H9 (cell line): Measurements from ENCODE around the gene LIN28B. TPM values are rescaled to one million over a fixed set of nuclear protein-coding genes. Genes with fewer than 3 reads are reported as not detected.
A peak's percentile ranks its signal among the peaks of the same experiment; 100 is the strongest.

Source experiments
- DNase-seq: peaks from one replicate; pipeline ENCODE4 v3.0.0-alpha.2; 2017
- H2AFZ ChIP-seq: one replicate; pipeline ENCODE4 v1.6.1; 2013; ENCODE audit warnings: mild to moderate bottlenecking, low read length, control low read depth, moderate library complexity
- H2AK5ac ChIP-seq: 2 replicates; pipeline ENCODE4 v1.6.1; 2013; ENCODE audit warnings: low read length, control low read depth, mixed read lengths; ENCODE audit not compliant: insufficient read length
- H2BK120ac ChIP-seq: one replicate; pipeline ENCODE4 v1.6.1; 2013; ENCODE audit warnings: low read depth, mild to moderate bottlenecking, low read length, control low read depth, inconsistent platforms; ENCODE audit not compliant: poor library complexity, severe bottlenecking
- H2BK12ac ChIP-seq: 2 replicates; pipeline ENCODE4 v1.6.1; 2013; ENCODE audit warnings: low read length, control low read depth, mixed read lengths, low read depth; ENCODE audit not compliant: insufficient read length
- H2BK15ac ChIP-seq: 2 replicates; pipeline ENCODE4 v1.6.1; 2013; ENCODE audit warnings: low read depth, low read length, control low read depth
- H2BK20ac ChIP-seq: one replicate; pipeline ENCODE4 v1.6.1; 2013; ENCODE audit warnings: low read depth, mild to moderate bottlenecking, low read length, control low read depth, inconsistent platforms; ENCODE audit not compliant: poor library complexity, severe bottlenecking
- H2BK5ac ChIP-seq: 2 replicates; pipeline ENCODE4 v1.6.1; 2013; ENCODE audit warnings: low read length, control low read depth, mixed read lengths; ENCODE audit not compliant: insufficient read length
- H3K14ac ChIP-seq: 2 replicates; pipeline ENCODE4 v1.6.1; 2013; ENCODE audit warnings: low read length, control low read depth; ENCODE audit not compliant: insufficient read depth
- H3K18ac ChIP-seq: 2 replicates; pipeline ENCODE4 v1.6.1; 2013; ENCODE audit warnings: low read depth, mild to moderate bottlenecking, mixed read lengths, low read length, control low read depth; ENCODE audit not compliant: insufficient read length
- H3K23ac ChIP-seq: 2 replicates; pipeline ENCODE4 v1.6.1; 2013; ENCODE audit warnings: low read length, control low read depth, mixed read lengths, low read depth; ENCODE audit not compliant: insufficient read length
- H3K23me2 ChIP-seq: 2 replicates; pipeline ENCODE4 v1.6.1; 2013; ENCODE audit warnings: low read depth, mild to moderate bottlenecking, mixed read lengths, low read length, control low read depth; ENCODE audit not compliant: insufficient read length, poor library complexity, severe bottlenecking
- H3K27ac ChIP-seq: 2 replicates; pipeline ENCODE4 v1.5.1; 2013; ENCODE audit warnings: low read length, control low read depth, mixed read lengths, low read depth; ENCODE audit not compliant: insufficient read length
- H3K27me3 ChIP-seq: 2 replicates; pipeline ENCODE4 v1.6.1; 2013; ENCODE audit warnings: low read length, control low read depth, inconsistent platforms; ENCODE audit not compliant: insufficient read depth
- H3K4ac ChIP-seq: 2 replicates; pipeline ENCODE4 v1.6.1; 2013; ENCODE audit warnings: low read depth, mild to moderate bottlenecking, control low read depth, inconsistent platforms, low read length, moderate library complexity
- H3K4me1 ChIP-seq: 2 replicates; pipeline ENCODE4 v1.6.1; 2013; ENCODE audit warnings: low read length, control low read depth, inconsistent platforms; ENCODE audit not compliant: insufficient read depth
- H3K4me2 ChIP-seq: 2 replicates; pipeline ENCODE4 v1.6.1; 2013; ENCODE audit warnings: low read length, control low read depth, mixed read lengths; ENCODE audit not compliant: insufficient read length, insufficient read depth
- H3K56ac ChIP-seq: 2 replicates; pipeline ENCODE4 v1.6.1; 2013; ENCODE audit warnings: low read depth, mild to moderate bottlenecking, mixed read lengths, low read length, control low read depth; ENCODE audit not compliant: insufficient read length
- H3K79me1 ChIP-seq: 2 replicates; pipeline ENCODE4 v1.6.1; 2013; ENCODE audit warnings: low read depth, mild to moderate bottlenecking, moderate library complexity, low read length, control low read depth, inconsistent platforms; ENCODE audit not compliant: insufficient read depth, poor library complexity, severe bottlenecking
- H3K79me2 ChIP-seq: 2 replicates; pipeline ENCODE4 v1.6.1; 2013; ENCODE audit warnings: low read length, control low read depth, inconsistent platforms; ENCODE audit not compliant: insufficient read depth
- H3K9ac ChIP-seq: 2 replicates; pipeline ENCODE4 v1.6.1; 2013; ENCODE audit warnings: low read length, control low read depth, mixed read lengths; ENCODE audit not compliant: insufficient read length; ENCODE audit errors: extremely low read depth
- H3K9me3 ChIP-seq: one replicate; pipeline ENCODE4 v1.6.1; 2013; ENCODE audit warnings: low read depth, low read length, inconsistent platforms; ENCODE audit not compliant: control insufficient read depth
- H3T11ph ChIP-seq: one replicate; pipeline ENCODE4 v1.6.1; 2013; ENCODE audit warnings: mild to moderate bottlenecking, low read length, control low read depth, inconsistent platforms
- H4K20me1 ChIP-seq: one replicate; pipeline ENCODE4 v1.6.1; 2013; ENCODE audit not compliant: control insufficient read depth, insufficient read length, insufficient read depth
- H4K5ac ChIP-seq: 2 replicates; pipeline ENCODE4 v1.6.1; 2013; ENCODE audit warnings: low read depth, mild to moderate bottlenecking, mixed read lengths, low read length, control low read depth; ENCODE audit not compliant: insufficient read length
- H4K8ac ChIP-seq: replicated peaks from 2 replicates; pipeline ENCODE4 v1.6.1; 2013; ENCODE audit warnings: low read length, control low read depth, mixed read lengths, low read depth; ENCODE audit not compliant: insufficient read length
- H4K91ac ChIP-seq: 2 replicates; pipeline ENCODE4 v1.6.1; 2013; ENCODE audit warnings: low read depth, mild to moderate bottlenecking, moderate library complexity, mixed read lengths, low read length, control low read depth; ENCODE audit not compliant: insufficient read length
- H3K27ac Mint-ChIP-seq, 3 experiments: 2 replicates in 2 of 3; 3 replicates in 1 of 3; pipeline ENCODE4 v1.8.0; 2020 to 2021; ENCODE audit warnings: mixed read lengths in 3 of 3, mild to moderate bottlenecking in 1 of 3, moderate library complexity in 1 of 3
- H3K27me3 Mint-ChIP-seq: 2 replicates; pipeline ENCODE4 v1.8.0; 2021; ENCODE audit warnings: low read depth, mild to moderate bottlenecking, moderate library complexity, mixed read lengths
- H3K36me3 Mint-ChIP-seq, 3 experiments: 2 replicates in 2 of 3; 3 replicates in 1 of 3; pipeline ENCODE4 v1.8.0; 2020 to 2021; ENCODE audit warnings: low read depth in 3 of 3, mixed read lengths in 3 of 3; ENCODE audit not compliant: insufficient read depth in 1 of 3
- H3K4me1 Mint-ChIP-seq, 2 experiments: 2 replicates each; pipeline ENCODE4 v1.8.0; 2020; ENCODE audit warnings: mixed read lengths in 2 of 2
- H3K4me3 Mint-ChIP-seq, 2 experiments: 2 replicates in 1 of 2; 3 replicates in 1 of 2; pipeline ENCODE4 v1.8.0; 2020 to 2021; ENCODE audit warnings: mild to moderate bottlenecking in 2 of 2, mixed read lengths in 2 of 2, moderate library complexity in 1 of 2
- H3K9me3 Mint-ChIP-seq, 2 experiments: 2 replicates in 1 of 2; 3 replicates in 1 of 2; pipeline ENCODE4 v1.8.0; 2020; ENCODE audit warnings: mild to moderate bottlenecking in 2 of 2, mixed read lengths in 2 of 2, moderate library complexity in 1 of 2
- CTCF ChIP-seq: fragments of 200-600 bp; sonication (generic); conservative IDR thresholded peaks from 3 replicates; pipeline ENCODE4 v1.8.0; 2021; ENCODE audit warnings: antibody characterized with exemption, mild to moderate bottlenecking
- WGBS: extraction: QIAGEN DNeasy Blood & Tissue Kit; methylation state at CpG from one replicate; pipeline ENCODE4 v1.1.7; 2013; ENCODE audit warnings: missing lambda C conversion rate, low lambda C conversion rate, mixed read lengths; ENCODE audit not compliant: insufficient read length; ENCODE audit errors: extremely low coverage; 5-methylcytosine and 5-hydroxymethylcytosine counted together
- total RNA-seq: library from RNA; stranded (reverse); gene quantifications from 2 replicates; pipeline ENCODE4 v1.2.1, GENCODE V29; 2021

LIN28B gene
- total RNA-seq, 1 experiment from 2014 or later = 110 TPM

- Mint-ChIP-seq H3K9me3 (no peaks in the 10 kb centered on the region; a peak in 2 of 5 replicates), H3K36me3 (peaks cover 6 to 27% (median 12%) of the 10 kb centered on the region in 3 experiments; a peak in 5 of 7 replicates), H3K4me3 (peak overlapping the region; percentile 83 to 94), H3K4me1 (peaks cover 34 to 38% of the 10 kb centered on the region in 2 experiments), H3K27ac (peak overlapping the region; percentile 98 to 100 (median 100)), H3K27me3 (no peaks in the 10 kb centered on the region; the same call in 1 of the 2 replicates)
- H3K23ac ChIP-seq = no peak overlapping the region
- H4K8ac ChIP-seq = no peak overlapping the region
- peak overlapping the region; percentile 79 for H2BK5ac ChIP-seq
- peak overlapping the region; percentile 86; the same call in 1 of the 2 replicates for H3K4ac ChIP-seq
- no peak for TF ChIP-seq CTCF
- H3K27me3 ChIP-seq = no peaks in the 10 kb centered on the region
- H4K91ac ChIP-seq = no peak overlapping the region
- no peak overlapping the region for H2BK20ac ChIP-seq
- no peaks in the 10 kb centered on the region for H4K20me1 ChIP-seq
- H3K14ac ChIP-seq = peak overlapping the region; percentile 93; the same call in 1 of the 2 replicates
- H3K56ac ChIP-seq = peak overlapping the region; percentile 94
- peak overlapping the region; percentile 15 for H2BK12ac ChIP-seq
- H3K79me1 ChIP-seq = no peaks in the 10 kb centered on the region
- H3K4me1 ChIP-seq = no peaks in the 10 kb centered on the region
- H3K18ac ChIP-seq = peak overlapping the region; percentile 88
- H3K9me3 ChIP-seq = no peaks in the 10 kb centered on the region
- H2BK120ac ChIP-seq = peak overlapping the region; percentile 52
- H4K5ac ChIP-seq = peak overlapping the region; percentile 58
- H3K79me2 ChIP-seq = peaks cover 7% of the 10 kb centered on the region; the same call in 1 of the 2 replicates
- H3K23me2 ChIP-seq = peaks cover 19% of the 10 kb centered on the region
- no peak overlapping the region for H2AFZ ChIP-seq
- H3T11ph ChIP-seq = peak overlapping the region; percentile 55
- DNase-seq = no peak
- peak overlapping the region; percentile 83 for H3K4me2 ChIP-seq
- no CpG with 5 or more reads among the region's 19 CpGs for WGBS
- H2AK5ac ChIP-seq = peak overlapping the region; percentile 44
- no peak overlapping the region for H2BK15ac ChIP-seq
- H3K27ac ChIP-seq = peak overlapping the region; percentile 100
- H3K9ac ChIP-seq = peak overlapping the region; percentile 100
These were observed 1.5 kb downstream of the LIN28B start for GRCh38 chr6:104958178-104959025.
